Tibial nerve (tissue), 4 donors: ENCODE data around the gene EID2B. TPM values are rescaled to one million over a fixed set of nuclear protein-coding genes. Genes with fewer than 3 reads are reported as not detected.

Experiments used
- DNase-seq, 2 donors: peaks; one replicate each; pipeline ENCODE4 v3.0.0-alpha.2; 2019; ENCODE audit warnings: low spot score in 2 of 2
- H3K27ac ChIP-seq, 4 donors: fragments of 200-600 bp; sonication (generic) in 3 of 4; one replicate each; pipeline ENCODE4 v1.5.1; 2017 to 2019; ENCODE audit warnings: mild to moderate bottlenecking in 1 of 4
- H3K27me3 ChIP-seq, 2 donors: fragments of 200-600 bp; sonication (generic) in 1 of 2; one replicate each; pipeline versions ENCODE4 v1.5.1 to v1.6.0; 2017 to 2019
- H3K36me3 ChIP-seq, 3 donors: fragments of 200-600 bp; sonication (generic); one replicate each; pipeline ENCODE4 v1.5.1; 2018 to 2019
- H3K4me1 ChIP-seq, 4 donors: fragments of 200-600 bp; sonication (generic) in 3 of 4; one replicate each; pipeline ENCODE4 v1.5.1; 2017 to 2019
- H3K4me3 ChIP-seq, 4 donors: fragments of 200-600 bp; sonication (generic) in 3 of 4; one replicate each; pipeline ENCODE4 v1.5.1; 2017 to 2019; ENCODE audit warnings: mild to moderate bottlenecking in 1 of 4, moderate library complexity in 1 of 4
- H3K9me3 ChIP-seq, 4 donors: fragments of 200-600 bp; sonication (generic) in 3 of 4; one replicate each; pipeline ENCODE4 v1.5.1; 2017 to 2019
- EP300 ChIP-seq, 2 donors: sonication (generic); formaldehyde crosslinking; IDR thresholded peaks; one replicate each; pipeline ENCODE4 v1.6.1; 2017; ENCODE audit warnings: antibody characterized with exemption in 2 of 2, mild to moderate bottlenecking in 1 of 2
- POLR2A ChIP-seq, 2 donors: fragments of 450-650 bp; IDR thresholded peaks; one replicate each; pipeline ENCODE4 v1.6.1; 2017; ENCODE audit warnings: antibody characterized with exemption in 2 of 2, mild to moderate bottlenecking in 2 of 2, moderate library complexity in 2 of 2
- WGBS, 2 donors: methylation state at CpG; one replicate each; pipeline ENCODE4 v1.1.5; 2018; 5-methylcytosine and 5-hydroxymethylcytosine counted together
- total RNA-seq, 4 donors: library from RNA; depleted of rRNA; stranded (reverse); fragments of >200 nt; gene quantifications; one replicate each; pipeline ENCODE4 v1.1.0, GENCODE V29; 2016
- TF ChIP-seq, protein P1 (sequence below), 5 experiments: fragments of 200-600 bp in 3 of 5; fragments of 450-650 bp in 2 of 5; sonication (generic) in 3 of 5; IDR thresholded peaks; one replicate each; pipeline ENCODE4 v1.5.1; 2016 to 2019; ENCODE audit warnings: antibody characterized with exemption in 5 of 5, mild to moderate bottlenecking in 3 of 5, moderate library complexity in 2 of 5

The EID2B gene
- total RNA-seq, 4 donors from 2014 or later = 3.0 to 10.2 (median 7.0) TPM

DNA sequence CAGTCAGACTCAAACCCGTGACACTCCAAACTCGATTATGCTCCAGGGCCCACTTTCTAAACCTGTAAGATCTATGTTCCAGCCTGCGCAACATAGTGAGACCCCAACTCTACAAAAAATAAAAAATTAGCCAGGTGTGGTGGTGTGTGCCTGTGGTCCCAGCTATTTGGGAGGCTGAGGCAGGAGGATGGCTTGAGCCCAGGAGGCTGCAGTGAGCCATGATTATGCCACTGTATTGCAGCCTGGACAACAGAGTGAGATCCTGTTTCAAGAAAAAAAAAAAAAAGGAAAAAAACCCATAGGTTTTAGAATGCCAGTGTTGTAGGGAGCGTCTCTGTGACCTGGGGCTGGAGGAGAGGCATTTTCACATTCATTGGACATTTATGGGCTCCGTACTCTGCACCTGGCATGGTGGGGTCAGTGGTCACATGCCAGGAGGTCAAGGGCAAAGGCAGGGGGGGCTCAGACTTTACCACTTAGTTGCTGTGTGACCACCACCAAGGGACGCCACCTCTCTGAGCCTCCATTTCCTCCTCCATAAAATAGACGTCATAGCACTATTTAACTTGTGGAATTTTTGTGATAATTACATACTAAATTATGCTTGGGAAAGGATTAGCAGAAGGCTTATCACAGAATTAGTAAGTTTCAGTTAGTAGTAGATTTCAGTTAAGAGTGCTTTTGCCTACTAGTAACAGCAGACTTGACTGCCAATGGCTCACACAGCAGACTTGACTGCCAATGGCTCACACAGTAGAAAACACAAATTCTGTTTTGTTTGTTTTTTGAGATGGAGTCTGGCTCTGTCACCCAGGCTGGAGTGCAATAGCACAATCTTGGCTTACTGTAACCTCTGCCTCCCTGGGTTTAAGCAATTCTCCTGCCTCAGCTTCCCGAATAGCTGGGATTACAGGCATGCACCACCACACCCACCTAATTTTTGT is 11.8 kb downstream of the EID2B start:
- TF ChIP-seq, protein P1, sequence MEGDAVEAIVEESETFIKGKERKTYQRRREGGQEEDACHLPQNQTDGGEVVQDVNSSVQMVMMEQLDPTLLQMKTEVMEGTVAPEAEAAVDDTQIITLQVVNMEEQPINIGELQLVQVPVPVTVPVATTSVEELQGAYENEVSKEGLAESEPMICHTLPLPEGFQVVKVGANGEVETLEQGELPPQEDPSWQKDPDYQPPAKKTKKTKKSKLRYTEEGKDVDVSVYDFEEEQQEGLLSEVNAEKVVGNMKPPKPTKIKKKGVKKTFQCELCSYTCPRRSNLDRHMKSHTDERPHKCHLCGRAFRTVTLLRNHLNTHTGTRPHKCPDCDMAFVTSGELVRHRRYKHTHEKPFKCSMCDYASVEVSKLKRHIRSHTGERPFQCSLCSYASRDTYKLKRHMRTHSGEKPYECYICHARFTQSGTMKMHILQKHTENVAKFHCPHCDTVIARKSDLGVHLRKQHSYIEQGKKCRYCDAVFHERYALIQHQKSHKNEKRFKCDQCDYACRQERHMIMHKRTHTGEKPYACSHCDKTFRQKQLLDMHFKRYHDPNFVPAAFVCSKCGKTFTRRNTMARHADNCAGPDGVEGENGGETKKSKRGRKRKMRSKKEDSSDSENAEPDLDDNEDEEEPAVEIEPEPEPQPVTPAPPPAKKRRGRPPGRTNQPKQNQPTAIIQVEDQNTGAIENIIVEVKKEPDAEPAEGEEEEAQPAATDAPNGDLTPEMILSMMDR (IDR thresholded peaks at IDR 0.05) = no peak
- no peak for TF ChIP-seq POLR2A (IDR thresholded peaks at IDR 0.05)
- peaks cover 0 to 5% (median 0%) of the 10 kb centered on the region in 3 donors for H3K36me3 ChIP-seq
- no peak overlapping the region for H3K27ac ChIP-seq
- 85 to 91% methylated on average over 8 of the region's 8 CpGs for WGBS, 2 donors
- DNase-seq = no peak
- H3K4me3 ChIP-seq = no peak overlapping the region
- H3K9me3 ChIP-seq = no peaks in the 10 kb centered on the region
- H3K4me1 ChIP-seq = peaks cover 0 to 4% (median 2%) of the 10 kb centered on the region in 4 donors
- H3K27me3 ChIP-seq = peaks cover 0 to 19% of the 10 kb centered on the region in 2 donors

DNA sequence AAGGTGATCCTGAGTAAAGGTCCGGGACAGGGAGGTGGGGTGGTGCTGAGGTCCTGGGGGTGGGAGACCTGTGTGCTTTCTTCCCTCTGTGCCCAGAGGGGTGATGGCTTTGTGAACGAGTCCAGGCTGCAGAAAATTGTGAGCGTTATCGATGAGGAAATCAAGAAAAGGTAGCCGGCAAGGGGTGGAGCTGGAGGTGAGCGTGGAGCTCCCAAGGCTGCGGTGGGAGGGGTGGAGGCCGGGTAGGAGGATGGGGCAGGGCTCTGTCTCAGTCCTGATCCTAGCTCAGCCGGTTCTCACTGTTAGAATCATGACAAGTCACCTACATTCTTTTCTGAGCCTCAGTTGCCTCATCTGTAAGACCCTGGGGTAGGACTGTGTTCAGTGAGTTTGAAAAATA is 13.7 kb downstream of the EID2B start:
- Histone ChIP-seq H3K9me3 (no peaks in the 10 kb centered on the region), H3K27ac (no peak overlapping the region), H3K27me3 (peaks cover 6 to 37% of the 10 kb centered on the region in 2 donors), H3K36me3 (no peaks in the 10 kb centered on the region), H3K4me3 (no peak overlapping the region), H3K4me1 (peaks cover 0 to 16% (median 10%) of the 10 kb centered on the region in 4 donors)
- no peak for DNase-seq
- WGBS, 2 donors = 74 to 75% methylated on average over 9 of the region's 9 CpGs
- TF ChIP-seq POLR2A (IDR thresholded peaks at IDR 0.05) = no peak
- no peak for TF ChIP-seq EP300 (IDR thresholded peaks at IDR 0.05)
- TF ChIP-seq, protein P1 (IDR thresholded peaks at IDR 0.05) = no peak

DNA sequence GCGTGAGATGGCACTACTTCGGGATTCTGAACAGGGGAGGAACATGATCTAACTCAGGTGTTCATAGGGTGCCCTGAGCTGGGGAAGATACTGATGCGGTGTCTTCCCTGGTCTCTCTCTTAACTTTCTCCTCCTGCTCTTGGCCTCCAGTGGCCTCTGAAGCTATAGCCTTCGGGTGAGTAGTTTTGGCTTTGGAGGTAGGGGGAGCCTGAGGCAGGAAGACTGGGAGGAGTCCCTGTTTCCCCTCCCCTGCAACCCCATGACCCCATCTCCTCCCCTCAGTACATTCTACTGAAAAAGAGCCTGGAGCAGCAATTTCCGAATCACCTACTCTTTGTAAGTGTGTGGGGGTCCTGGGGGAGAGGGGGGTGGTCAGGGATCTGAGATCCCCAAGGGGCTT is 14.2 kb downstream of the EID2B start:
- TF ChIP-seq, protein P1 (IDR thresholded peaks at IDR 0.05) = no peak
- no peak for TF ChIP-seq EP300 (IDR thresholded peaks at IDR 0.05)
- no peak for TF ChIP-seq POLR2A (IDR thresholded peaks at IDR 0.05)

DNA sequence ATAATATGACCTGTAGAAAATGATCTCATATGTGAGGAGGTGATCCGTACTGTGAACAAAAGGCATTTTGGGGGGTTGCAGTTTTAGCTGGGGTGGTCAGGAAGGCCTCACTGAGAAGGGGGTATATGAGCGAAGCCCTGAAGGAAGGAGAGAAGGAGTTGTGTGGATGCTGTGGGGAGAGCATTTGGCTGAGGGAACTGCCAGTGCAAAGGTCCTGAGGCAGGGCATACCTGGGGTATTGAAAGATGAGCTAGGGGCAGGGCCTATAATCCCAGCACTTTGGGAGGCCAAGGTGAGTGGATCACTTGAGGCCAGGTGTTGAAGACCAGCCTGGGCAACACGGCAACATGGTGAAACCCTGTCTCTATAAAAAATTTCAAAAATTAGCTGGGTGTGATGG is 15.2 kb downstream of the EID2B start:
- H3K27me3 ChIP-seq = peaks cover 6 to 53% of the 10 kb centered on the region in 2 donors

More for the DNA sequence above, 14.2 kb downstream of the EID2B start:
- Histone ChIP-seq H3K4me3 (no peak overlapping the region), H3K36me3 (no peaks in the 10 kb centered on the region), H3K9me3 (no peaks in the 10 kb centered on the region), H3K27ac (no peak overlapping the region), H3K4me1 (peaks cover 0 to 16% (median 10%) of the 10 kb centered on the region in 4 donors), H3K27me3 (peaks cover 6 to 42% of the 10 kb centered on the region in 2 donors)
- WGBS, 2 donors = 55 to 60% methylated on average over 5 of the region's 5 CpGs
- DNase-seq = no peak

More for the DNA sequence above, 15.2 kb downstream of the EID2B start:
- Histone ChIP-seq H3K9me3 (no peaks in the 10 kb centered on the region), H3K27ac (no peak overlapping the region), H3K36me3 (no peaks in the 10 kb centered on the region), H3K4me1 (peaks cover 0 to 16% (median 10%) of the 10 kb centered on the region in 4 donors), H3K4me3 (no peak overlapping the region)
- TF ChIP-seq POLR2A (IDR thresholded peaks at IDR 0.05) (no peak), EP300 (IDR thresholded peaks at IDR 0.05) (no peak)
- TF ChIP-seq, protein P1 (IDR thresholded peaks at IDR 0.05) = no peak
- no peak for DNase-seq
- WGBS, 2 donors = 76 to 84% methylated on average over 3 of the region's 3 CpGs
